Parietal lobe (tissue), 2 donors: Measurements from ENCODE around the gene ABCA5. TPM values are rescaled to one million over a fixed set of nuclear protein-coding genes. Genes with fewer than 3 reads are reported as not detected.

Experiments
- small RNA-seq: library from RNA; depleted of rRNA; stranded (forward); fragments of <200 nt; gene quantifications from one replicate; pipeline ENCODE3, GENCODE V24; 2014; ENCODE audit warnings: low replicate concordance
- total RNA-seq: library from RNA; depleted of rRNA; stranded (reverse); fragments of >200 nt; gene quantifications from one replicate; pipeline ENCODE4 v1.2.3, GENCODE V29; 2014

ABCA5 gene, protein sequence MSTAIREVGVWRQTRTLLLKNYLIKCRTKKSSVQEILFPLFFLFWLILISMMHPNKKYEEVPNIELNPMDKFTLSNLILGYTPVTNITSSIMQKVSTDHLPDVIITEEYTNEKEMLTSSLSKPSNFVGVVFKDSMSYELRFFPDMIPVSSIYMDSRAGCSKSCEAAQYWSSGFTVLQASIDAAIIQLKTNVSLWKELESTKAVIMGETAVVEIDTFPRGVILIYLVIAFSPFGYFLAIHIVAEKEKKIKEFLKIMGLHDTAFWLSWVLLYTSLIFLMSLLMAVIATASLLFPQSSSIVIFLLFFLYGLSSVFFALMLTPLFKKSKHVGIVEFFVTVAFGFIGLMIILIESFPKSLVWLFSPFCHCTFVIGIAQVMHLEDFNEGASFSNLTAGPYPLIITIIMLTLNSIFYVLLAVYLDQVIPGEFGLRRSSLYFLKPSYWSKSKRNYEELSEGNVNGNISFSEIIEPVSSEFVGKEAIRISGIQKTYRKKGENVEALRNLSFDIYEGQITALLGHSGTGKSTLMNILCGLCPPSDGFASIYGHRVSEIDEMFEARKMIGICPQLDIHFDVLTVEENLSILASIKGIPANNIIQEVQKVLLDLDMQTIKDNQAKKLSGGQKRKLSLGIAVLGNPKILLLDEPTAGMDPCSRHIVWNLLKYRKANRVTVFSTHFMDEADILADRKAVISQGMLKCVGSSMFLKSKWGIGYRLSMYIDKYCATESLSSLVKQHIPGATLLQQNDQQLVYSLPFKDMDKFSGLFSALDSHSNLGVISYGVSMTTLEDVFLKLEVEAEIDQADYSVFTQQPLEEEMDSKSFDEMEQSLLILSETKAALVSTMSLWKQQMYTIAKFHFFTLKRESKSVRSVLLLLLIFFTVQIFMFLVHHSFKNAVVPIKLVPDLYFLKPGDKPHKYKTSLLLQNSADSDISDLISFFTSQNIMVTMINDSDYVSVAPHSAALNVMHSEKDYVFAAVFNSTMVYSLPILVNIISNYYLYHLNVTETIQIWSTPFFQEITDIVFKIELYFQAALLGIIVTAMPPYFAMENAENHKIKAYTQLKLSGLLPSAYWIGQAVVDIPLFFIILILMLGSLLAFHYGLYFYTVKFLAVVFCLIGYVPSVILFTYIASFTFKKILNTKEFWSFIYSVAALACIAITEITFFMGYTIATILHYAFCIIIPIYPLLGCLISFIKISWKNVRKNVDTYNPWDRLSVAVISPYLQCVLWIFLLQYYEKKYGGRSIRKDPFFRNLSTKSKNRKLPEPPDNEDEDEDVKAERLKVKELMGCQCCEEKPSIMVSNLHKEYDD (N-terminal part only)
- total RNA-seq: 77.3 TPM

GRCh38 chr17:69327060-69327831 lies at the start of gene ABCA5:
Gene ABCA5, minus strand, starts transcription at chr17:69327133. Its CDS starts 12,718 bp downstream, at chr17:69314415.

DNA sequence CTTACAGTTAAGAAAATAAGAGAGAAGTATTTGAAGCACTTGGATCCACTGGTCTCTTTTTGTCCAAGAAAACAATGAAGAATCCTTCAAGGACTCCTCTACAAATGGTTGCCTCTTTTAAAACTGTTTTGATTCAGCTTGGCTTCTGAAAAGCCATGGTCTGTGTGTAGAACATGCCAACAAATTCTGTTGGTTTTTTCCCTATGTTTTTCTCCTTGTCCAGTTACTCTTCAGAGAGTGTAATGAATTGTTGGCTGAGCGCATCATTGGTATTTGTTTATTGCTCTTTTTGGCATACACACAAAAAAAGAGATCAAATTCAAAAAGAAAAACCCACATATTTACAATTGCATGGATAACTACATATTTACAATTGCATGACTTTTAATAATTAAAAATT lies 98.4 kb downstream of the ABCA5 start, which contains the start of gene ABCA10:
Gene ABCA10 (minus strand): TSS at position 249 of the 400 bp plus-strand sequence. CDS start 3,466 bp downstream, outside the sequence.

Small RNA genes within 50 kb of the gene (small RNA-seq; reads per million reads assigned to genes)
- gene RF00561 (not detected), gene SNRPGP4 (not detected)

Other genes starting within 250 kb of the ABCA5 start
- 11.3 TPM for gene ABCA6, start 185.2 kb downstream of the ABCA5 start, total RNA-seq
- gene ABCA10, start 98.3 kb downstream of the ABCA5 start, total RNA-seq: 4.1 TPM
- 47.3 TPM for gene MAP2K6, start 87.6 kb upstream of the ABCA5 start, total RNA-seq